ENCODE data around the gene MNAT1. TPM values are rescaled to one million over a fixed set of nuclear protein-coding genes. Genes with fewer than 3 reads are reported as not detected.

Gene MNAT1
- total and polyA plus RNA-seq, 2 experiments from 2014 or later: 34.4 to 60.9 TPM

DNA sequence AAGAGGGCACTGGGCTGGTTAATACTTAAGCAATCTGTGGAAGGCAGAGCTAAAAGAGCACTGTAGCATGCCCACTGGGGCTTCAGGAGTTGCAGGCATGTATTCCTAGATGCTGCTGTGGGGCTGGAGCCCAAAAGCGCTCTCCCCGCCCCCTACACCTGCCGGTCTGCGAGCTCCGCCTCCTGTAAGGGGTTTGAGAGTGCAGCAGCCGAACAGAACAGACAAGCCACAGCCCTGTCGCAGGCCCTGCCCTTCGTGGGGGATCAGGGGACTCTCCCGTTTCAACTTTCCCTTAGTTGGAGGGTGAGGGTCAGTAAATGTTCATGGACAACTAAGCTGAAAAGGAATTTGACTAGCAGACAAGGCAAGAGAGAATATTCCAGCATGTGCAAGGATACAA lies 264.1 kb downstream of the MNAT1 start:
- 98% methylated on average over 9 of the region's 9 CpGs for WGBS (ENCODE audit: low lambda C conversion rate, missing lambda C conversion rate)
- Histone ChIP-seq H4K20me1 (ENCODE audit: insufficient read depth, poor library complexity, severe bottlenecking) (no peaks in the 10 kb centered on the region), H3K9me2 (replicated peaks; ENCODE audit: insufficient read depth) (no peaks in the 10 kb centered on the region), H2AFZ (no peak overlapping the region), H3K4me1 (ENCODE audit: insufficient read depth) (no peaks in the 10 kb centered on the region), H3K4me3 (no peak overlapping the region), H3K36me3 (replicated peaks; ENCODE audit: insufficient read depth, low read depth) (no peaks in the 10 kb centered on the region), H3K9me3 (ENCODE audit: low read depth) (no peaks in the 10 kb centered on the region), H3K4me2 (no peak overlapping the region), H3K27ac (no peak overlapping the region), H3K79me2 (no peaks in the 10 kb centered on the region), H3K27me3 (no peaks in the 10 kb centered on the region)
- DNase-seq (ENCODE audit: low spot score): no peak
- TF ChIP-seq, protein P1, sequence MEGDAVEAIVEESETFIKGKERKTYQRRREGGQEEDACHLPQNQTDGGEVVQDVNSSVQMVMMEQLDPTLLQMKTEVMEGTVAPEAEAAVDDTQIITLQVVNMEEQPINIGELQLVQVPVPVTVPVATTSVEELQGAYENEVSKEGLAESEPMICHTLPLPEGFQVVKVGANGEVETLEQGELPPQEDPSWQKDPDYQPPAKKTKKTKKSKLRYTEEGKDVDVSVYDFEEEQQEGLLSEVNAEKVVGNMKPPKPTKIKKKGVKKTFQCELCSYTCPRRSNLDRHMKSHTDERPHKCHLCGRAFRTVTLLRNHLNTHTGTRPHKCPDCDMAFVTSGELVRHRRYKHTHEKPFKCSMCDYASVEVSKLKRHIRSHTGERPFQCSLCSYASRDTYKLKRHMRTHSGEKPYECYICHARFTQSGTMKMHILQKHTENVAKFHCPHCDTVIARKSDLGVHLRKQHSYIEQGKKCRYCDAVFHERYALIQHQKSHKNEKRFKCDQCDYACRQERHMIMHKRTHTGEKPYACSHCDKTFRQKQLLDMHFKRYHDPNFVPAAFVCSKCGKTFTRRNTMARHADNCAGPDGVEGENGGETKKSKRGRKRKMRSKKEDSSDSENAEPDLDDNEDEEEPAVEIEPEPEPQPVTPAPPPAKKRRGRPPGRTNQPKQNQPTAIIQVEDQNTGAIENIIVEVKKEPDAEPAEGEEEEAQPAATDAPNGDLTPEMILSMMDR (IDR thresholded peaks at IDR 0.05; ENCODE audit: poor library complexity): no peak
- TF ChIP-seq EZH2 (IDR thresholded peaks at IDR 0.05; ENCODE audit: borderline replicate concordance): no peak
- no peak for TF ChIP-seq EZH2phosphoT487 (IDR thresholded peaks at IDR 0.05; ENCODE audit: low read depth, severe bottlenecking, unreplicated experiment)

DNA sequence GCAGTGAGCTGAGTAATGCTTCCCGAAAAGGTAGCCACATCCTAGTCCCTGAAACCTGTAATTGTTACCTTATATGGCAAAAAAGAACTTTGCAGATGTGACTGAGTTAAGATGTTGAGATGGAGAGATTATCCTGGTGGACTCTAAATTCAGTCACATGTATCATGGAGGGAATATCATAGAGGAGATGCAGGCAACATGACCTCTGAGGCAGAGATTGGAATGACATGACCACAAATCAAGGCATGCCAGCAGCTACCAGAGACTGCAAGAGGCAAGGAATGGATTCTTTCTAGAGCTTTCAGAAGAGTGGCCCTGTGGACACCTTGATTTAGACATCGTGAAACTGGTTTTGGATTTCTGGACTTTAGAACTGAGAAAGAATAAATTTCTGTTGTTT lies 265.0 kb downstream of the MNAT1 start:
- H3K27ac ChIP-seq: no peak overlapping the region
- H2AFZ ChIP-seq: no peak overlapping the region
- H3K4me1 ChIP-seq (ENCODE audit: insufficient read depth): no peaks in the 10 kb centered on the region
- TF ChIP-seq EZH2phosphoT487 (IDR thresholded peaks at IDR 0.05; ENCODE audit: low read depth, severe bottlenecking, unreplicated experiment): no peak
- TF ChIP-seq, protein P1 (IDR thresholded peaks at IDR 0.05; ENCODE audit: poor library complexity): no peak
- TF ChIP-seq EZH2 (IDR thresholded peaks at IDR 0.05; ENCODE audit: borderline replicate concordance): no peak
- H3K27me3 ChIP-seq: no peaks in the 10 kb centered on the region
- H3K36me3 ChIP-seq (replicated peaks; ENCODE audit: insufficient read depth, low read depth): no peaks in the 10 kb centered on the region
- no peak overlapping the region for H3K4me2 ChIP-seq
- WGBS (ENCODE audit: low lambda C conversion rate, missing lambda C conversion rate): 93% methylated on average over 2 of the region's 2 CpGs
- no peak overlapping the region for H3K4me3 ChIP-seq
- no peaks in the 10 kb centered on the region for H3K9me3 ChIP-seq (ENCODE audit: low read depth)
- no peaks in the 10 kb centered on the region for H3K9me2 ChIP-seq (replicated peaks; ENCODE audit: insufficient read depth)
- H3K79me2 ChIP-seq: no peaks in the 10 kb centered on the region
- DNase-seq (ENCODE audit: low spot score): no peak
- no peaks in the 10 kb centered on the region for H4K20me1 ChIP-seq (ENCODE audit: insufficient read depth, poor library complexity, severe bottlenecking)

- Histone ChIP-seq H4K20me1 (ENCODE audit: insufficient read depth, poor library complexity, severe bottlenecking) (no peaks in the 10 kb centered on the region), H2AFZ (no peak overlapping the region), H3K9me2 (replicated peaks; ENCODE audit: insufficient read depth) (no peaks in the 10 kb centered on the region), H3K4me1 (ENCODE audit: insufficient read depth) (no peaks in the 10 kb centered on the region), H3K27me3 (no peaks in the 10 kb centered on the region), H3K4me2 (no peak overlapping the region), H3K79me2 (no peaks in the 10 kb centered on the region), H3K36me3 (replicated peaks; ENCODE audit: insufficient read depth, low read depth) (no peaks in the 10 kb centered on the region), H3K9me3 (ENCODE audit: low read depth) (no peaks in the 10 kb centered on the region), H3K4me3 (no peak overlapping the region), H3K27ac (no peak overlapping the region)
- 100% methylated on average over 1 of the region's 1 CpG for WGBS (ENCODE audit: low lambda C conversion rate, missing lambda C conversion rate)
- DNase-seq (ENCODE audit: low spot score): no peak
- TF ChIP-seq EZH2 (IDR thresholded peaks at IDR 0.05; ENCODE audit: borderline replicate concordance): no peak
- TF ChIP-seq, protein P1 (IDR thresholded peaks at IDR 0.05; ENCODE audit: poor library complexity): no peak
- TF ChIP-seq EZH2phosphoT487 (IDR thresholded peaks at IDR 0.05; ENCODE audit: low read depth, severe bottlenecking, unreplicated experiment): no peak
Measured at GRCh38 chr14:61003571-61003970, 269.0 kb downstream of the MNAT1 start.

DNA sequence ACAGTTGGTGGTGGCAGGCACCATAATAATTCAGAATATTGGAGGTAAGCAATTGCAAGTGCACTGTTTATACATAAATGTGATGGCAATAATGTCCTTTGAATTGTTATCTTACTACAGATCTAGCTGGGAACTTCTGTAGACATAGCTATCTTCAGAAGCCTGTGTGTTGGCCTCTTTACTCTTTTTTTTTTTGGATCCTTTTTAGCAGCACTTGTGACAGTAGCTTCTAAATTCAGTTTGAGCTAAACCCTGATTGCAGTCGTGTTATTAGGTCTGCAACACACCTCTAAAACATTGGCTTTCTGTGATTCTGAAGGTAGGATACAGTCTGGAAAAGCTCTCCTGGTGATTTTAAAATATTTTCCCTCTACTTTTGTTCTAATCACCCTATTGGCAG lies 285.0 kb downstream of the MNAT1 start:
- TF ChIP-seq, protein P1 (IDR thresholded peaks at IDR 0.05; ENCODE audit: poor library complexity): no peak
- TF ChIP-seq EZH2phosphoT487 (IDR thresholded peaks at IDR 0.05; ENCODE audit: low read depth, severe bottlenecking, unreplicated experiment): no peak
- no peak for TF ChIP-seq EZH2 (IDR thresholded peaks at IDR 0.05; ENCODE audit: borderline replicate concordance)
- Histone ChIP-seq H2AFZ (no peak overlapping the region), H3K36me3 (replicated peaks; ENCODE audit: insufficient read depth, low read depth) (no peaks in the 10 kb centered on the region), H4K20me1 (ENCODE audit: insufficient read depth, poor library complexity, severe bottlenecking) (no peaks in the 10 kb centered on the region), H3K27me3 (no peaks in the 10 kb centered on the region), H3K79me2 (no peaks in the 10 kb centered on the region), H3K9me3 (ENCODE audit: low read depth) (no peaks in the 10 kb centered on the region), H3K4me1 (ENCODE audit: insufficient read depth) (no peaks in the 10 kb centered on the region), H3K9me2 (replicated peaks; ENCODE audit: insufficient read depth) (no peaks in the 10 kb centered on the region), H3K27ac (no peak overlapping the region), H3K4me2 (no peak overlapping the region), H3K4me3 (no peak overlapping the region)
- DNase-seq (ENCODE audit: low spot score): no peak
- 56% methylated on average over 1 of the region's 1 CpG for whole genome bisulfite sequencing (ENCODE audit: low lambda C conversion rate, missing lambda C conversion rate)

All from hepatocyte (in vitro differentiated cells).